ENCODE data around the gene WDR11.

Gene WDR11

DNA sequence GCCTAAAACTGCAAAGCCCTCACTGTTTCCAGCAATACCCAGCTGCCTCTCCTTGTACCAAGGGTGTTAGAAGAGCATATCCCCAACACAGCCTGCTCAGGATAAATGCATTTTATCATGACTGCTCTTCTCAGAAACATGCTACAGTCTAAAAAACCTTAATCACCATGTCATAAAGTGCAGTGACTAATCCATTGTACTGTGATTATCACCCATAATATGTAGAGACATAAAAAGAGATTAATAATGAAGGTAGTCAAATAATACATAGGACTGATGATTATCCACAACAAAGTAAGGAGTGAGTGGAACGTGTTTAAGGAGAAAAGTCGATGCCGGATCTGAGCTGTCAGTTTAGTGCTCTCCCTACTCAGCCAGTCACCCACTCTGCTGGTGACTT lies 12.2 kb upstream of the WDR11 start:
- Histone ChIP-seq H3K4me1 (ENCODE audit: control insufficient read depth in 5 of 5, insufficient read depth in 5 of 5, low read length in 5 of 5) (no peaks in the 10 kb centered on the region), H3K9ac (ENCODE audit: low read length in 5 of 5) (no peak overlapping the region), H3K9me3 (ENCODE audit: control insufficient read depth in 5 of 5, low read length in 5 of 5) (no peaks in the 10 kb centered on the region), H3K36me3 (ENCODE audit: control insufficient read depth in 5 of 5, insufficient read depth in 5 of 5, low read length in 5 of 5) (no peaks in the 10 kb centered on the region), H3K4me3 (ENCODE audit: low read depth in 1 of 5, low read length in 5 of 5) (no peak overlapping the region), H3K27ac (ENCODE audit: low read depth, low read length) (no peak overlapping the region), H3K27me3 (ENCODE audit: control insufficient read depth in 5 of 5, insufficient read depth in 4 of 5, low read length in 5 of 5) (no peaks in the 10 kb centered on the region)

DNA sequence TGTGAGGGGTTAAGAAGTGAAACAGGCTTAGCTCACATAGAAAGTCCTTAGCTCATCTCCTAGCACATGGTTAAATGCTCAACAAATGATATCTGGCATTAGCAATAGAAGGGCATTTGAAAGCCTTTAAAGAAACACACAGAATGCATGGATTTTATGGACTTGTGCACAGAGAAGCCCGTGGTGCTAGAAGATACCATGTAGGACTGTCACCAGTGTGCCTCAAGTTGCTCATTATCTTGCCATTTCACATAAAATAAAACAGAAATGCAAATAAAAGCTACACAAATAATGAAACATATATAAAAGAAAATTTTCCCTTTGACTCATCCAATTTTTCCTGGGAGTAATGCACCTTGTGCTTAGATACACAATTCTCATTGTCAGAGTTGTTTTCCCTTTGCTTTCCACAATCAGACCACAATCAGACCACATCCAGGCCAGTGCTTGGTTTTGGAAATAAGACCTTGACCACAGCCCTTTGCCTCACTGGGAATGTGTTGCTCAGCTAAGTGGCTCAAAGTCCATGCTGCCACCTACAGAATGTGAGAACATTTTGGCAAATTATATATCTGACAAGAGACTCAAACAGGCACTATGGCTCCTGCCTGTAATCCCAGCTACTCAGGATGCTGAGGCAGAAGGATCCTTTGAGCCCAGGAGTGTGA lies 9.5 kb upstream of the WDR11 start:
- Histone ChIP-seq H3K4me1 (ENCODE audit: control insufficient read depth in 5 of 5, insufficient read depth in 5 of 5, low read length in 5 of 5) (no peaks in the 10 kb centered on the region), H3K36me3 (ENCODE audit: control insufficient read depth in 5 of 5, insufficient read depth in 5 of 5, low read length in 5 of 5) (no peaks in the 10 kb centered on the region), H3K9ac (ENCODE audit: low read length in 5 of 5) (no peak overlapping the region), H3K27me3 (ENCODE audit: control insufficient read depth in 5 of 5, insufficient read depth in 4 of 5, low read length in 5 of 5) (no peaks in the 10 kb centered on the region), H3K27ac (ENCODE audit: low read depth, low read length) (no peak overlapping the region), H3K4me3 (ENCODE audit: low read depth in 1 of 5, low read length in 5 of 5) (no peak overlapping the region), H3K9me3 (ENCODE audit: control insufficient read depth in 5 of 5, low read length in 5 of 5) (no peaks in the 10 kb centered on the region)

DNA sequence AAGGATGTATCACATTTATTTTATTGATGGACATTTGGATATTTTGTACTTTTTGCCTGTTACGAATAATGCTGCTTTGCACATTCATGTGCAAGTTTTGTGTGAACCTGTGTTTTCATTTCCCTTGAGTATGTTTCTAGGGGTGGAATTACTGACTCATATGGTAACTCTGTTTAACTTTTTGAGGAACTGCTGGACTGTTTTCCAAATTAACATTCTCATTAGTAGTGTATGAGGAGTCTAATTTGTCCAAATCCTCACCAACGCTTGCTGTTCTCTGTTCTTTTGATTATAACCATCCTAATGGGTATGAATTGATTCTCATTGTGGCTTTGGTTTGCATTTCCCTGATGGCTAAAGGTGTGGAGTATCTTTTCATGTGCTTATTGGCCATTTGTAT lies 3.2 kb downstream of the WDR11 start:
- no peak overlapping the region for H3K27ac ChIP-seq (ENCODE audit: low read depth, low read length)
- peaks cover 7 to 24% (median 16%) of the 10 kb centered on the region in 5 donors for H3K36me3 ChIP-seq (ENCODE audit: control insufficient read depth in 5 of 5, insufficient read depth in 5 of 5, low read length in 5 of 5)
- no peaks in the 10 kb centered on the region for H3K9me3 ChIP-seq (ENCODE audit: control insufficient read depth in 5 of 5, low read length in 5 of 5)
- H3K9ac ChIP-seq (ENCODE audit: low read length in 5 of 5): no peak overlapping the region
- H3K4me3 ChIP-seq (ENCODE audit: low read depth in 1 of 5, low read length in 5 of 5): no peak overlapping the region
- H3K27me3 ChIP-seq (ENCODE audit: control insufficient read depth in 5 of 5, insufficient read depth in 4 of 5, low read length in 5 of 5): no peaks in the 10 kb centered on the region
- peaks cover 2 to 25% (median 22%) of the 10 kb centered on the region in 5 donors for H3K4me1 ChIP-seq (ENCODE audit: control insufficient read depth in 5 of 5, insufficient read depth in 5 of 5, low read length in 5 of 5)

DNA sequence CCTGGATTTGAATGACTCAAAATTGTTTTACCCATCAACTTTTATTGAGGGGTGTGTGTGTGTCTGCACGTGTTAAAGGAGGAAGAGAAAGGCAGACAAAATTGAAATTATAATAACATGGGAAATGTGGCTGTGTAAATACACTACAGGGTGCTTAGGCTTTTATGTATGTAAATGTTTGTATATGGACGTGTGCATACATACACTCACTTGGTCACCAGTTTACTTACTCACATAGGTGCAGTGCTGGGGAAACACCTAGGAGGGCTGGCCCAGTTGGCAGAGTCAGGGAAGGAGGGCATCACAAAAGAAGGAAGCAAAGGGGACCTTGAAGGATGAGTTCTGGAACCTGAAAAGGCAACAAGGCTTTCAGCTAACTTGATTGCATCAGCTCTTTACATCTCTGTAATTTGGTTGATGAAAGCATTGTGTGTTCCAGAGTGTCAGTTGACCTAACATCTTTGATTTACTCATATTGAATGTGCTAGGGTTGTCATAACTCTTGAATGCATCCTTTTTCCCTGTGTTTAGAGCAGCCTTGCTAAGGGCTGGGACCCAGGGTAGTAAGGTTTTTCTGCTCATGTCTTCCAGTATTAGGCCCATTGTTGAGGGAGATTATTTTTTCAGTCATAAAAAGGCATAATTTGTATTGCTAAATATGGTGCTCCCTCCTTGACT lies 10.2 kb downstream of the WDR11 start:
- H3K27ac ChIP-seq (ENCODE audit: low read depth, low read length): no peak overlapping the region
- H3K4me3 ChIP-seq (ENCODE audit: low read depth in 1 of 5, low read length in 5 of 5): no peak overlapping the region
- H3K4me1 ChIP-seq (ENCODE audit: control insufficient read depth in 5 of 5, insufficient read depth in 5 of 5, low read length in 5 of 5): no peaks in the 10 kb centered on the region
- peaks cover 40 to 64% (median 53%) of the 10 kb centered on the region in 5 donors for H3K36me3 ChIP-seq (ENCODE audit: control insufficient read depth in 5 of 5, insufficient read depth in 5 of 5, low read length in 5 of 5)
- H3K9me3 ChIP-seq (ENCODE audit: control insufficient read depth in 5 of 5, low read length in 5 of 5): no peaks in the 10 kb centered on the region
- H3K9ac ChIP-seq (ENCODE audit: low read length in 5 of 5): no peak overlapping the region
- no peaks in the 10 kb centered on the region for H3K27me3 ChIP-seq (ENCODE audit: control insufficient read depth in 5 of 5, insufficient read depth in 4 of 5, low read length in 5 of 5)

DNA sequence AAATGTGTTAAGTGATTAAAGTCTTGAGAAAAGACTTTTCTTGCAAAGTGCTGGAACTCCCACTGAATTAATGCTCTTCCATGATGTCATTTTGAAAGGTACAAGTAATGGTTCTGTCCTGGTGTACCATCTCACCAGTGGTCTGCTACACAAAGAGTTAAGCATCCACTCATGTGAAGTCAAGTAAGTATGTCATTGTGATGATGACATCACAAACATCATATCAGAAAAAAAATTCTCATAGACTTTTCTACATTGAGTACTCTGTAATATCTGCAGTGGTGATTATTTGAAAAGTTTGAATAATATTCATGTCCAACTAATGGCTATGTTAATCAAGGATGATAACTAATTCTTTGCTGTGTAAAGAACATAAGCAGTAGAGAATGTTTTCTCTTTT lies 22.6 kb downstream of the WDR11 start:
- peaks cover 47 to 68% (median 54%) of the 10 kb centered on the region in 5 donors for H3K36me3 ChIP-seq (ENCODE audit: control insufficient read depth in 5 of 5, insufficient read depth in 5 of 5, low read length in 5 of 5)
- H3K9me3 ChIP-seq (ENCODE audit: control insufficient read depth in 5 of 5, low read length in 5 of 5): no peaks in the 10 kb centered on the region
- no peaks in the 10 kb centered on the region for H3K27me3 ChIP-seq (ENCODE audit: control insufficient read depth in 5 of 5, insufficient read depth in 4 of 5, low read length in 5 of 5)
- no peak overlapping the region for H3K9ac ChIP-seq (ENCODE audit: low read length in 5 of 5)
- no peak overlapping the region for H3K27ac ChIP-seq (ENCODE audit: low read depth, low read length)
- no peaks in the 10 kb centered on the region for H3K4me1 ChIP-seq (ENCODE audit: control insufficient read depth in 5 of 5, insufficient read depth in 5 of 5, low read length in 5 of 5)
- no peak overlapping the region for H3K4me3 ChIP-seq (ENCODE audit: low read depth in 1 of 5, low read length in 5 of 5)

DNA sequence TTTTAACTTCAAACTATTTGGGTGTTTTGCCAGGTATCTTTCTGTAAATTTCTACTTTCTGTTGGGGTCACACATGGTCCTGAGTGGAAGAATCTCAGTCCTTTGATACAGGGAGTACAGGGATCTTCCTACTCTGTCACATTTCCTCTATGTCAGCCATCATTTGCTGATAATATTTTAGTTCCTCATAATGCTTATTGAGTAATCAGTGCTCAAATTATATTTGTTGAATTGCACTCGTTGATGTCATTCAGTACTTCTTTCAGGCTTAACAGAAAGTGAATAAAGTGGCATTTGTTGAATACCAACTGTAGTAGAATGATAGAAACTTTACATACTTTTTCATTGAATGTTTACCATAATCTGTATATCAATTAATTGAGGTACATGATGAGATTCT lies 31.9 kb downstream of the WDR11 start:
- no peaks in the 10 kb centered on the region for H3K9me3 ChIP-seq (ENCODE audit: control insufficient read depth in 5 of 5, low read length in 5 of 5)
- H3K4me3 ChIP-seq (ENCODE audit: low read depth in 1 of 5, low read length in 5 of 5): no peak overlapping the region
- no peaks in the 10 kb centered on the region for H3K4me1 ChIP-seq (ENCODE audit: control insufficient read depth in 5 of 5, insufficient read depth in 5 of 5, low read length in 5 of 5)
- H3K27me3 ChIP-seq (ENCODE audit: control insufficient read depth in 5 of 5, insufficient read depth in 4 of 5, low read length in 5 of 5): no peaks in the 10 kb centered on the region
- H3K27ac ChIP-seq (ENCODE audit: low read depth, low read length): no peak overlapping the region
- H3K36me3 ChIP-seq (ENCODE audit: control insufficient read depth in 5 of 5, insufficient read depth in 5 of 5, low read length in 5 of 5): peaks cover 35 to 61% (median 42%) of the 10 kb centered on the region in 5 donors
- no peak overlapping the region for H3K9ac ChIP-seq (ENCODE audit: low read length in 5 of 5)

DNA sequence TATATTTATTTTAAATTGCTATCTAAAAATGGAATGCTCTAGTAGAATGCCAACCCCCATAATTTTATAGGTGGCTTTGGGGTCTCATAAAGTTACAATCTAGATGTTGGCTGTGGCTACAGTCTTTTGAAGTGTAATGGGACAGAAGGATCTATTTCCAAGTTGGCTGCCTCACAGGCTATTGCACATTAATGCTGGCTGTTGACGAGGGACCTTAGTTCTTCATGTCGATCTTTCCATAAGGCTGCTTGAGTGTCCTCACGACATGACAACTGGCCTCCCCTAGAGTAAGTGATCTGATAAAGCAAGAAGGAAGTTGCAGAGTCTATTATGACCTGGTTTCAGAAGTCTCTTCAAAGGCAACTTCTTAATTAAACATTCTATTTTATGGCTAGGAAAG lies 36.3 kb downstream of the WDR11 start:
- no peaks in the 10 kb centered on the region for H3K27me3 ChIP-seq (ENCODE audit: control insufficient read depth in 5 of 5, insufficient read depth in 4 of 5, low read length in 5 of 5)
- no peaks in the 10 kb centered on the region for H3K4me1 ChIP-seq (ENCODE audit: control insufficient read depth in 5 of 5, insufficient read depth in 5 of 5, low read length in 5 of 5)
- peaks cover 44 to 77% (median 58%) of the 10 kb centered on the region in 5 donors for H3K36me3 ChIP-seq (ENCODE audit: control insufficient read depth in 5 of 5, insufficient read depth in 5 of 5, low read length in 5 of 5)
- H3K27ac ChIP-seq (ENCODE audit: low read depth, low read length): no peak overlapping the region
- no peak overlapping the region for H3K9ac ChIP-seq (ENCODE audit: low read length in 5 of 5)
- H3K4me3 ChIP-seq (ENCODE audit: low read depth in 1 of 5, low read length in 5 of 5): no peak overlapping the region
- H3K9me3 ChIP-seq (ENCODE audit: control insufficient read depth in 5 of 5, low read length in 5 of 5): no peaks in the 10 kb centered on the region

DNA sequence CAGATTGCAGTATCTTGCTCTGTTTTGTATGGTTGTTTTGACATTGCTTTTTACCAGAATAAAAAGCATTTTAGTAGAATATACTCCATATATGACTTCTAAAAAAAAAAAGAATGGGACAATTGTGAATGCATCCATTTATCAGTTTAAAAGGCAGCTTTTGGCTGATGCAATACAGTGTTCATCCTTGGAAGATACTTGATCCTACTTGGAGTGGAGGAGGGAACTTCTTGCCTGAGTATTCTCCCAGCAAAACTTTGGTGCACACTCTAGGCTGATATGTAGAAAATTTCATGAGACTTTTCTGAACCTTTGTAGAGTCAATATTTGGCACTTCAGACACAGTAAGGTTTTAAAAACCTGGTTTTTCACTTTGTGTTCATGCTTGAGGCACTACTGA lies 40.2 kb downstream of the WDR11 start:
- Histone ChIP-seq H3K4me1 (ENCODE audit: control insufficient read depth in 5 of 5, insufficient read depth in 5 of 5, low read length in 5 of 5) (no peaks in the 10 kb centered on the region), H3K9ac (ENCODE audit: low read length in 5 of 5) (no peak overlapping the region), H3K9me3 (ENCODE audit: control insufficient read depth in 5 of 5, low read length in 5 of 5) (no peaks in the 10 kb centered on the region), H3K4me3 (ENCODE audit: low read depth in 1 of 5, low read length in 5 of 5) (no peak overlapping the region), H3K27ac (ENCODE audit: low read depth, low read length) (no peak overlapping the region), H3K36me3 (ENCODE audit: control insufficient read depth in 5 of 5, insufficient read depth in 5 of 5, low read length in 5 of 5) (peaks cover 40 to 72% (median 53%) of the 10 kb centered on the region in 5 donors), H3K27me3 (ENCODE audit: control insufficient read depth in 5 of 5, insufficient read depth in 4 of 5, low read length in 5 of 5) (no peaks in the 10 kb centered on the region)

DNA sequence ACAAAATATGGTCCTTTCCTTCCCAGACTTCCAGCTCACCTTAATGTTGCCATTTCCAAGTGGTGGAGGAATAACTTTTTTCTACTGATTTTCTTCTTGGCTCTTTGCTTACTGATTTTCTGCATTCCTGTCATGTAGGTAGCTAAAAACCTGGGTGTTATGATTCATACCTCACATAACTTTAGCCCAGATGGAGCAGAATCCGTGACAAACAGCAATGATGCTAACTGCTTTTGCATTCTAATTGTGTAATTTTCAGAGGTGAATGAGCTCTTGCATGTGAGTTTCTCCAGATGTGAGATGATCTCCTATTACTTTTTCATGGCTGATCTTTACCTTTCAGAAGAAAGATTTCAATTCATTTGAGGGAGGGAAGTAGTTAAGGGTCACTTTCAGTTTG lies 43.4 kb downstream of the WDR11 start:
- no peaks in the 10 kb centered on the region for H3K9me3 ChIP-seq (ENCODE audit: control insufficient read depth in 5 of 5, low read length in 5 of 5)
- H3K4me3 ChIP-seq (ENCODE audit: low read depth in 1 of 5, low read length in 5 of 5): no peak overlapping the region
- H3K4me1 ChIP-seq (ENCODE audit: control insufficient read depth in 5 of 5, insufficient read depth in 5 of 5, low read length in 5 of 5): no peaks in the 10 kb centered on the region
- H3K27ac ChIP-seq (ENCODE audit: low read depth, low read length): no peak overlapping the region
- peaks cover 37 to 68% (median 42%) of the 10 kb centered on the region in 5 donors for H3K36me3 ChIP-seq (ENCODE audit: control insufficient read depth in 5 of 5, insufficient read depth in 5 of 5, low read length in 5 of 5)
- H3K9ac ChIP-seq (ENCODE audit: low read length in 5 of 5): no peak overlapping the region
- H3K27me3 ChIP-seq (ENCODE audit: control insufficient read depth in 5 of 5, insufficient read depth in 4 of 5, low read length in 5 of 5): no peaks in the 10 kb centered on the region

DNA sequence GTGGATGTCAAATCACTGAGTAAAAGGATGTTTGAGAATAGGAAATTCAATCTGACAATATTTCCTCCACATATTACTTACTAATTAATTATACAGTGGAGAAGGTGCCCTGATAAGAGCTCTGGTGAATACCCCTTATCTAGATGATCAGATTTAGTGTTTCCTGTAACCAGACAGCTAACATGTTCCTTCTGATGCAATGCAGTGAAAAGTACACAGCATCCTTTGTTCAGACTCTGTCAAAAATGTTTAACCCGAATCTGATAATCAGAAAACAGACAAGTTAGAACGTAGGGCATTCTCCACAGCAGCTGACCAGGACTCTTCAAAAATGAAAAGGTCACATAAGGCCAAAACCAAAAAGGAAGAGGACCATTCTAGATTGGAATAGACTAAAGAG lies 46.2 kb downstream of the WDR11 start:
- Histone ChIP-seq H3K9ac (ENCODE audit: low read length in 5 of 5) (no peak overlapping the region), H3K36me3 (ENCODE audit: control insufficient read depth in 5 of 5, insufficient read depth in 5 of 5, low read length in 5 of 5) (peaks cover 37 to 72% (median 42%) of the 10 kb centered on the region in 5 donors), H3K27ac (ENCODE audit: low read depth, low read length) (no peak overlapping the region), H3K27me3 (ENCODE audit: control insufficient read depth in 5 of 5, insufficient read depth in 4 of 5, low read length in 5 of 5) (no peaks in the 10 kb centered on the region), H3K4me3 (ENCODE audit: low read depth in 1 of 5, low read length in 5 of 5) (no peak overlapping the region), H3K9me3 (ENCODE audit: control insufficient read depth in 5 of 5, low read length in 5 of 5) (no peaks in the 10 kb centered on the region), H3K4me1 (ENCODE audit: control insufficient read depth in 5 of 5, insufficient read depth in 5 of 5, low read length in 5 of 5) (no peaks in the 10 kb centered on the region)

All from subcutaneous abdominal adipose tissue (tissue), 5 donors.